Thoracic aorta (tissue), 2 donors: ENCODE results near the gene CRYBG2. TPM values are rescaled to one million over a fixed set of nuclear protein-coding genes. Genes with fewer than 3 reads are reported as not detected.

Experiments
- ATAC-seq: fragments of 150-250 bp; one replicate; pipeline ENCODE4 v1.8.0; 2017; ENCODE audit warnings: low read depth; ENCODE audit not compliant: insufficient number of reproducible peaks, low FRiP score
- DNase-seq: peaks from one replicate; pipeline ENCODE4 v3.0.0-alpha.2; 2020; ENCODE audit warnings: low spot score
- H3K27ac ChIP-seq, 2 donors: fragments of 200-600 bp; sonication (generic); 1 replicate in 1 of 2; 2 replicates in 1 of 2; pipeline ENCODE4 v1.5.1; 2016; ENCODE audit warnings: mild to moderate bottlenecking in 2 of 2, moderate library complexity in 2 of 2
- H3K27me3 ChIP-seq: fragments of 200-600 bp; sonication (generic); replicated peaks from 2 replicates; pipeline ENCODE4 v1.6.0; 2016; ENCODE audit warnings: mild to moderate bottlenecking; ENCODE audit not compliant: insufficient read depth
- H3K36me3 ChIP-seq: fragments of 200-600 bp; sonication (generic); one replicate; pipeline ENCODE4 v1.5.1; 2016
- H3K4me1 ChIP-seq, 2 donors: fragments of 200-600 bp; sonication (generic); 1 replicate in 1 of 2; 2 replicates in 1 of 2; pipeline versions ENCODE4 v1.5.1 to v1.6.0; 2016; ENCODE audit warnings: low read depth in 2 of 2, mild to moderate bottlenecking in 1 of 2; ENCODE audit not compliant: control insufficient read depth in 1 of 2
- H3K4me3 ChIP-seq: fragments of 200-600 bp; sonication (generic); 2 replicates; pipeline ENCODE4 v1.5.1; 2016; ENCODE audit warnings: mild to moderate bottlenecking
- H3K9me3 ChIP-seq: fragments of 200-600 bp; sonication (generic); 2 replicates; pipeline ENCODE4 v1.5.1; 2016
- total RNA-seq, 2 donors: library from RNA; depleted of rRNA; stranded (reverse); fragments of >200 nt; gene quantifications; one replicate each; pipeline versions ENCODE4 v1.1.0 to v1.2.3, GENCODE V29; 2016
- TF ChIP-seq, protein P1 (sequence below): fragments of 200-600 bp; sonication (generic); IDR thresholded peaks from one replicate; pipeline ENCODE4 v1.5.1; 2019; ENCODE audit warnings: antibody characterized with exemption

The CRYBG2 gene
- total RNA-seq, 2 donors from 2014 or later = not detected

DNA sequence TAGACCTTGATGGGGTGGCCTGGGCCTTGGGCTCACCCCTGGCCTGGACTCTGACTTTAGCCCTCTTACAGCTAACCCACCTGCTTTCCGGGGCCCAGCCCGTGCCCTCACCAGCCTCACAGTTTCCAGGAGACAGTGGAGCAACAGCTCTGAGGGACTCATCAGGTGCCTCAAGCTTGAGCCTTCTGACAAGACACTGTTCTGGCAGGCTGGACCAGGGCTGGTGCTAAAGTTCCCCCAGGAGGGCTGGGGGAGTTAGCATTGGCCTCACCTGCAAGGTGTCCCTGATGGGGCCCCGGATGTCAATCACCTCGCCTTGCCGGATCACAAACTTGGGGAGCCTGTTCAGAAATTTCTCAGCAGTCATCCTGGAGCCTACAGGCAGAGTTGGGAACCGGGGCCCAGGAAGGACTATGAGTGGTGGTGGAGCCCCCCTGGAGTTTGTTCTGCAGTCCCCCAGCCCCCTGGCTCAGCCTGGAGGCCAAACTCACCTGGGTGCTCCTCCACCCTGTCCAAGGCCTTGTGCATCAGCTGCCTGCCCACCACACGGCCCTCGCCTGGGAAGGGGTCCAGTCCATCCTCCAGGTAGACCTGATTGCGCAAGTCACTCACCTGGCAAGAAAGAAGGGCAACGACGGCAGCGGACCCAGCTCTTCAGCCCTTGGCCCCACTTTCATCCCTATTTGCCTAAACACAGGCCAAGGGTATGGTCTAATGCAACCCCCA is 69.9 kb downstream of the CRYBG2 start:
- Histone ChIP-seq H3K27ac (peak overlapping the region; percentile 62 to 74), H3K36me3 (no peaks in the 10 kb centered on the region), H3K27me3 (no peaks in the 10 kb centered on the region), H3K4me1 (peaks cover 41 to 51% of the 10 kb centered on the region in 2 donors), H3K9me3 (no peaks in the 10 kb centered on the region), H3K4me3 (peak overlapping the region; percentile 45)
- TF ChIP-seq, protein P1, sequence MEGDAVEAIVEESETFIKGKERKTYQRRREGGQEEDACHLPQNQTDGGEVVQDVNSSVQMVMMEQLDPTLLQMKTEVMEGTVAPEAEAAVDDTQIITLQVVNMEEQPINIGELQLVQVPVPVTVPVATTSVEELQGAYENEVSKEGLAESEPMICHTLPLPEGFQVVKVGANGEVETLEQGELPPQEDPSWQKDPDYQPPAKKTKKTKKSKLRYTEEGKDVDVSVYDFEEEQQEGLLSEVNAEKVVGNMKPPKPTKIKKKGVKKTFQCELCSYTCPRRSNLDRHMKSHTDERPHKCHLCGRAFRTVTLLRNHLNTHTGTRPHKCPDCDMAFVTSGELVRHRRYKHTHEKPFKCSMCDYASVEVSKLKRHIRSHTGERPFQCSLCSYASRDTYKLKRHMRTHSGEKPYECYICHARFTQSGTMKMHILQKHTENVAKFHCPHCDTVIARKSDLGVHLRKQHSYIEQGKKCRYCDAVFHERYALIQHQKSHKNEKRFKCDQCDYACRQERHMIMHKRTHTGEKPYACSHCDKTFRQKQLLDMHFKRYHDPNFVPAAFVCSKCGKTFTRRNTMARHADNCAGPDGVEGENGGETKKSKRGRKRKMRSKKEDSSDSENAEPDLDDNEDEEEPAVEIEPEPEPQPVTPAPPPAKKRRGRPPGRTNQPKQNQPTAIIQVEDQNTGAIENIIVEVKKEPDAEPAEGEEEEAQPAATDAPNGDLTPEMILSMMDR = no peak
- DNase-seq = no peak
- no peak for ATAC-seq

DNA sequence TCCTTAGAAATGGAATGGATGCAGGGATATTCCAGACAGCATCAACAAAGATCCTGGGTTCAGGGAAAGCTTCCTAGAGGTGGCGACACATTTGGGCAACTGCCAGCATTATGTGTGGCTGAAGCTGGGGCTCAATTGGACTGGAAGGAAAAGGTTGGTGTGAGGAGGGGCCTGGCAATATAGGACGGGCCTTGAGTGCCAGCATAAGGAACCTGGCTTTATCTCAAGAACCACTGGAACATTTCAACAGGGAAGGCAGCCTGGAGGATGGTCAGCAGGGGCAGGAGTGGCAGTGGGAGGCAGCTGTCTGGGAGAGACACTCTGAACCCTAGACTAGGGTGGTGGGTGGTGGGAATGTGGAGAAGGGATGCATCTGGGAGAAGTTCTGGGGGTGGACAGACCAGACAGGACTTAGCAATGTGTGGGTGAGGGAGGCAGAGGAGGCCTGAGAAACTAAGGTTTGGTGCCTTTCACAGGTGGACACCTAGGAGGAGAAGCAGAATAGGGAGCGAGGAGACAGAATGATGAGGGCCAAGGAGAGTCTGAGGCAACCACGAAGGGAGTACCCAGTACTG is 70.6 kb downstream of the CRYBG2 start:
- Histone ChIP-seq H3K4me1 (peaks cover 46 to 58% of the 10 kb centered on the region in 2 donors), H3K4me3 (no peak overlapping the region), H3K27ac (peak overlapping the region in 1 of 2 donors; percentile 74), H3K27me3 (no peaks in the 10 kb centered on the region), H3K9me3 (no peaks in the 10 kb centered on the region), H3K36me3 (no peaks in the 10 kb centered on the region)
- TF ChIP-seq, protein P1 = no peak
- DNase-seq (no peak), ATAC-seq (no peak)

DNA sequence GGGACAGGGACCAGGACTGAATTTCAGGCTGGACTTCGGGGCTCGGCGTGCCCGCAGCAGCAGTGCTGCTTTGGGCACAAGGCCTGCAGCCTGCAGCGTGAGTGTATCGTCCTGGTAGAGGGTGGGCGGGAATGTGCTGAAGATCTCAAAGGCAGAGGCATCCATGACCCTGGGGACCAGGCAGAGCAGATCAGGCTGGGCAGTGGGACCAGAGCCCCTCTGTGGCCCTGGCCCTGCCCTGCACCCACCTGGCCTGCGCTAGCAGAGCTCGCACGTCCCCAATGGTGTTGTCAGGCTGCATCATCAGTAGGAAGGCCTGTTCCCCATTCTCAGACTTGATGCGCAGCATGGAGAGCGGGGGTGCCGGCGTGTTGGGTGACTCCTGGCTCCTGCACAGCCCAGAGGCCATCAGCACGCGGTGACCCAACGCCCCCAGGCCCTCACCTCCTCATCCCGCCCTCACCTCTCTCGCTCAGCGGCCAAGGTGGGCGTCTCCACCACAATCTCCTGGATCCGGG is 71.5 kb downstream of the CRYBG2 start:
- Histone ChIP-seq H3K27me3 (no peaks in the 10 kb centered on the region), H3K4me3 (no peak overlapping the region), H3K9me3 (no peaks in the 10 kb centered on the region), H3K4me1 (peaks cover 47 to 67% of the 10 kb centered on the region in 2 donors), H3K27ac (peak overlapping the region in 1 of 2 donors; percentile 9), H3K36me3 (no peaks in the 10 kb centered on the region)
- TF ChIP-seq, protein P1 = no peak
- DNase-seq (no peak), ATAC-seq (no peak)

DNA sequence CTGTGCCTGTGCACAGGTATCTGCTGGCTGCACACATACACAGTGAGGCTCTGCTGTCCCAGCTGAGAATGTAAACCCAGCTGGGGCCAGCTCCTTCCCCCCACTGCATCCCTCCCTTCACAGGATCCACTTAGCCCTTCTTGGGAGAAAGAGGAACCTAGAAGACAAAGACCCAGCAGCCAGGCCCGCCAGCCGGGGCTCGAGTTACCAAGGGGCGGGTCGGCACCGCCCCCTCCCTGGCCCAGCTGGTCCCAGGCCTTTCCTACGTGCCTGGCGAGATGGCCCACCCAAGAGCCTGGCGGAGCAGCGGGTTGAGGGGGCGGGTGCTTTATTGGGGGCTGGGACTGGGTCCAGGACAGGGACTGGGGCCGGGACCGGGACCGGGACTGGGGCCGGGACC is 72.0 kb downstream of the CRYBG2 start:
- ATAC-seq = no peak
- peak overlapping the region in 1 of 2 donors; percentile 98 for H3K27ac ChIP-seq
- TF ChIP-seq, protein P1 = no peak
- no peaks in the 10 kb centered on the region for H3K36me3 ChIP-seq
- H3K4me1 ChIP-seq = peaks cover 47 to 72% of the 10 kb centered on the region in 2 donors
- H3K27me3 ChIP-seq = no peaks in the 10 kb centered on the region
- H3K9me3 ChIP-seq = no peaks in the 10 kb centered on the region
- H3K4me3 ChIP-seq = peak overlapping the region; percentile 89
- no peak for DNase-seq
